Measurements from ENCODE around the gene RANBP10.

The RANBP10 gene

DNA sequence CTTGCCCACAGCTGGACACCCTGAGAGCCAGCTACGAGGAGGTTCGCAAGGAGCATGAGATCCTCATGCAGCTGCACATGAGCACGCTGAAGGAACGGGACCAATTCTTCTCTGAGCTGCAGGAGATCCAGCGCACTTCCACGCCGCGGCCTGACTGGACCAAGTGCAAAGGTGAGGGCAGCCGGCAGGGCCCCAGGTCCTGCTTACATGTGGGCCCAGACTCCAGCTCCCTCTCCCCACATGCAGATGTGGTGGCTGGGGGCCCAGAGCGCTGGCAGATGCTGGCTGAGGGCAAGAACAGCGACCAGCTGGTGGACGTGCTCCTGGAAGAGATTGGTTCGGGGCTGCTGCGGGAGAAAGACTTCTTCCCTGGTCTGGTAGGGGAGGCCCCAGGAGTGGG, 19.5 kb upstream of the RANBP10 start:
- DNase-seq (ENCODE audit: extremely low read depth, low read depth), result no peak
- no peak overlapping the region for H3K4me3 ChIP-seq (replicated peaks; ENCODE audit: low read depth, low read length)
- TF ChIP-seq, protein P1, sequence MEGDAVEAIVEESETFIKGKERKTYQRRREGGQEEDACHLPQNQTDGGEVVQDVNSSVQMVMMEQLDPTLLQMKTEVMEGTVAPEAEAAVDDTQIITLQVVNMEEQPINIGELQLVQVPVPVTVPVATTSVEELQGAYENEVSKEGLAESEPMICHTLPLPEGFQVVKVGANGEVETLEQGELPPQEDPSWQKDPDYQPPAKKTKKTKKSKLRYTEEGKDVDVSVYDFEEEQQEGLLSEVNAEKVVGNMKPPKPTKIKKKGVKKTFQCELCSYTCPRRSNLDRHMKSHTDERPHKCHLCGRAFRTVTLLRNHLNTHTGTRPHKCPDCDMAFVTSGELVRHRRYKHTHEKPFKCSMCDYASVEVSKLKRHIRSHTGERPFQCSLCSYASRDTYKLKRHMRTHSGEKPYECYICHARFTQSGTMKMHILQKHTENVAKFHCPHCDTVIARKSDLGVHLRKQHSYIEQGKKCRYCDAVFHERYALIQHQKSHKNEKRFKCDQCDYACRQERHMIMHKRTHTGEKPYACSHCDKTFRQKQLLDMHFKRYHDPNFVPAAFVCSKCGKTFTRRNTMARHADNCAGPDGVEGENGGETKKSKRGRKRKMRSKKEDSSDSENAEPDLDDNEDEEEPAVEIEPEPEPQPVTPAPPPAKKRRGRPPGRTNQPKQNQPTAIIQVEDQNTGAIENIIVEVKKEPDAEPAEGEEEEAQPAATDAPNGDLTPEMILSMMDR (IDR thresholded peaks at IDR 0.05; ENCODE audit: low read depth, low read length, missing control alignments), result no peak

DNA sequence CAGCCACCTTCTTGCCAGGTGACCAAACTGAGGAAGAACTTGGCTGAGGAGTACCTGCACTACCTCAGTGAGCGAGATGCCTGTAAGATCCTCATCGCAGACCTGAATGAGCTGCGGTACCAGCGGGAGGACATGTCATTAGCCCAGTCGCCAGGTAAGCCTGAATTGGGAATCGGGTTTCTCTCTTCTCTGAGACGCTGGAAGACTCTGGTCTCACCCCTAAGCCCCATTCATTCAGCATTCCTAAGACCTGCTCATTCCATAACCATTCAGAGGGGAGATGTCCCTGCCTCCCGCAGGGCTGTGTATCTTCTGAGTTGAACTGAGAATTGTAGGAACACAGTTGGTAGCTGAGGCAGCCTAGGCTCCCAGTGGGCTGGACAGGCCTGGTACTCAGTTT, 18.8 kb upstream of the RANBP10 start:
- TF ChIP-seq, protein P1 (IDR thresholded peaks at IDR 0.05; ENCODE audit: low read depth, low read length, missing control alignments), result no peak
- DNase-seq (ENCODE audit: extremely low read depth, low read depth), result no peak
- no peak overlapping the region for H3K4me3 ChIP-seq (replicated peaks; ENCODE audit: low read depth, low read length)

DNA sequence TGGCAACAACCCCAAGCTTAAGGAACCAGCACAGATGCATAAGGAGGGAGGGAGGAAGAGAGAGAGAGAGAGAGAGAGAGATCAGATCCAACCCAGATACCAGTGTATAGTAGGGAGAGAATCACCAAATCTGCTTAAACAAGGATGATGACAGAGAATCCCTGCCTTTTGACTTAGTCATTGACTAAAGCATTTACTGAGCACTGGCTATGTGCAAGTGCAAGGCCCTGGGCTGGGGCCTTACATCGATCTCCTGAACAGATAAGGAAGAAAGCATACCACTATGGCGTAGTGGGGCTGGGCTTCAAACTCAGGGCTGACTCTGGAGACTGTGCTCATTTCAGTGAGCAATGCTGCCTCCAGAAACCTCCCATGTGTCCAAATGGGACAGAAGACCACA, 16.2 kb upstream of the RANBP10 start:
- TF ChIP-seq, protein P1 (IDR thresholded peaks at IDR 0.05; ENCODE audit: low read depth, low read length, missing control alignments), result no peak
- DNase-seq (ENCODE audit: extremely low read depth, low read depth), result no peak
- no peak overlapping the region for H3K4me3 ChIP-seq (replicated peaks; ENCODE audit: low read depth, low read length)

DNA sequence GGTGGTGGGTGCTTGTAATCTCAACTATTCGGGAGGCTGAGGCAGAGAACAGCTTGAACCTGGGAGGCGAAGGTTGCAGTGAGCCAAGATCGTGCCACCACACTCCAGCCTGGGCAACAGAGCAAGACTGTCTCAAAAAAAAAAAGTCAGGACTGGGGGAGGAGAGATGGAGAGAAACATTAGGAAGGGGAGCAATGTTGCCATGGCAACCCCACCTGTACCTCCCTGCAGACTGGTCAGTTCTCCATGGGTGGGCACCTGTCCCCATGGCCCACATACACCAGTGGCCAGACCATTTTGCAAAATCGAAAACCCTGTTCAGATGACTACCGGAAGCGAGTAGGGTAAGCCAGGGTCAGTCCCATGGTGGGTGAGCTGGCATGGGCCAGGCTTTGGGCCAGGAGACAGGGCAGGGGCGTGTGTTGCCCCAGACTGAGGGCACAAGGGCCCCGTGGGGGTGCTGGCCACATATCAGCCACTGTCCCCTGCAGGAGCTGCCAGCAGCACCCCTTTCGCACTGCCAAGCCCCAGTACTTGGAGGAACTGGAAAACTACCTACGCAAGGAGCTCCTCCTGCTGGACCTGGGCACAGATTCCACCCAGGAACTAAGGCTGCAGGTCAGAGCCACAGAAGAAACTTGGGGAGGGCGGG, 14.4 kb upstream of the RANBP10 start:
- no peak overlapping the region for H3K4me3 ChIP-seq (replicated peaks; ENCODE audit: low read depth, low read length)
- TF ChIP-seq, protein P1 (IDR thresholded peaks at IDR 0.05; ENCODE audit: low read depth, low read length, missing control alignments), result no peak
- no peak for DNase-seq (ENCODE audit: extremely low read depth, low read depth)

DNA sequence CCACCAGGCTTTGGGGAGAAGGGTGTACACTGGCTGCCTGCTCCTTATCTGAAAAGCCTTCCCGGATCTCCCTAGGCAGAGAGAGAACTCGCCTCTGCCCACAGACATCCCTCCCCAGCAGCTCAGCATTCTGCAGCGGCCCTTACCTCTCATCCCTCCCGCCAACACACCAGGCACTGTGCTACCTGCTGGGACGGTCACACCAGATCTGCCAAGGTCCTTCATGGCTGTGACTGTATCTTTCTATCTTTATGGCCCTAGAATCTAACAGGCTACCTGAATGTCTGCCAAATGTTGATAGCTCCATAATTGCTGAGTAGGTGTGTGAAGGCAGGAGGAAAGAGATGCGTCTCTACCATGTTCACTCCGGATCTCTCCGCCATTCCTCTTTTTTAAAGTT, 8.2 kb upstream of the RANBP10 start:
- H3K4me3 ChIP-seq (replicated peaks; ENCODE audit: low read depth, low read length), result no peak overlapping the region
- DNase-seq (ENCODE audit: extremely low read depth, low read depth), result no peak
- TF ChIP-seq, protein P1 (IDR thresholded peaks at IDR 0.05; ENCODE audit: low read depth, low read length, missing control alignments), result no peak

DNA sequence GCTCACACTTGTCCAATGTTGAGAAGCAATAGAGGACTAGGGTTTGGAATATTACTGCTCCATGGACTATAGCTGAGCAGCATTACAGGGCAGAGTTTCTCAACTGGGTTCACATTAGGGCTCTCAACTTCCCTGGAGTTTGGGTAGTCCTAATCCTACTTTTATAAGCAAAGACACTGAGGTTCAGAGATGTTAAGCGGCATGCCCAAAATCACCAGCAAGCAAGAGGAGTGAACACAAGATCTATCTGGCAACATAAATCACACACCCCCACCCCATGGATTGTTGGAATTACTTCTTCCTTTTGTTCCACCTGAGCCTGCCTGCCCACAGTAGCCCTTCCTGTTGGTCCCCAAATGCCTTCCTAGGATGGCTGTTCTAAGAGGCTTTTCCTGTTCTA, 5.5 kb upstream of the RANBP10 start:
- TF ChIP-seq, protein P1 (IDR thresholded peaks at IDR 0.05; ENCODE audit: low read depth, low read length, missing control alignments), result no peak
- no peak overlapping the region for H3K4me3 ChIP-seq (replicated peaks; ENCODE audit: low read depth, low read length)

DNA sequence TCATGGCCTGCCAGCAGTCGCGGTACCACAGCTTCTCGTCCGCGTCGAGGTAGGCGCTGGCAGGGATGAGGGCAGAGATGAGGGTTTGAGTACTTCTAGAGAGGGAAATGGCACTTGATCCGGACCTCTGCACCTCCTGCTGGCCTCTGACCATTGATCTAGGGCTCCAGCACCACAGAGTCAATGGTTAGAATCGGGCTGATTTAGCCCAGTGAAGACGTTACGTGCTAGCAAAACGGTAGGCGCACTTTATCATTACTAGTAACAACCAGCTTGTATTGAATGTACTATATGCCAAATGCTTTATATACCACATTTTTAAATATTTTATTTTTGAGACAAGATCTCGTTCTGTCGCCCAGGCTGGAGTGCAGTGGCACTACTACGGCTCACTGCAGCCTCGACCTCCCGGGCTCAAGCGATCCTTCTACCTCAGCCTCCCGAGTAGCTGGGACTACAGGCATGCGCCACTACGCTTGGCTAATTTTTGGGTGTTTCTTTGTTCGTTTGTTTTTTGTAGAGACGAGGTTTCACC, 855 bp upstream of the RANBP10 start:
- no peak for DNase-seq (ENCODE audit: extremely low read depth, low read depth)
- H3K4me3 ChIP-seq (replicated peaks; ENCODE audit: low read depth, low read length), result peak overlapping the region; percentile 96
- TF ChIP-seq, protein P1 (IDR thresholded peaks at IDR 0.05; ENCODE audit: low read depth, low read length, missing control alignments), result no peak

More for the DNA sequence above, 5.5 kb upstream of the RANBP10 start:
- no peak for DNase-seq (ENCODE audit: extremely low read depth, low read depth)
